HepG2 (cell line): Measurements from ENCODE around the gene PCP4L1. TPM values are rescaled to one million over a fixed set of nuclear protein-coding genes. Genes with fewer than 3 reads are reported as not detected.

Experiments
- AHR ChIP-seq: IDR thresholded peaks from 2 replicates; pipeline ENCODE4 v1.6.1; 2018; ENCODE audit warnings: missing genetic modification reagents, missing compliant biosample characterization
- CC2D1A ChIP-seq: sonication (generic); formaldehyde crosslinking; IDR thresholded peaks from 2 replicates; pipeline ENCODE4 v1.8.1; 2023; ENCODE audit warnings: mild to moderate bottlenecking, missing genetic modification reagents
- EP300 ChIP-seq, 3 experiments: sonication (generic) in 1 of 3; formaldehyde crosslinking in 1 of 3; IDR thresholded peaks; 2 replicates each; pipeline versions ENCODE4 v1.5.1 to v1.6.1; 2011 to 2020; ENCODE audit warnings: low read depth in 2 of 3, low read length in 2 of 3, borderline replicate concordance in 1 of 3, improper control_type of control experiment in 1 of 3, mild to moderate bottlenecking in 1 of 3, missing genetic modification reagents in 1 of 3, moderate library complexity in 1 of 3
- JUNB ChIP-seq: sonication (generic); formaldehyde crosslinking; IDR thresholded peaks from 2 replicates; pipeline ENCODE4 v1.8.0; 2022; ENCODE audit warnings: missing genetic modification reagents, mild to moderate bottlenecking, borderline replicate concordance
- MIER2 ChIP-seq: IDR thresholded peaks from 2 replicates; pipeline ENCODE4 v1.6.1; 2016; ENCODE audit warnings: missing biosample characterization, missing genetic modification reagents
- PITX1 ChIP-seq: sonication (generic); formaldehyde crosslinking; IDR thresholded peaks from 2 replicates; pipeline ENCODE4 v1.5.1; 2020; ENCODE audit warnings: mild to moderate bottlenecking, missing genetic modification reagents
- RNF2 ChIP-seq: fragments of 450-650 bp; conservative IDR thresholded peaks from 2 replicates; pipeline ENCODE4 v1.6.1; 2016; ENCODE audit warnings: low read depth
- SAFB2 ChIP-seq: sonication (generic); formaldehyde crosslinking; IDR thresholded peaks from 2 replicates; pipeline ENCODE4 v1.5.1; 2020; ENCODE audit warnings: missing genetic modification reagents, low read depth, mild to moderate bottlenecking, borderline replicate concordance
- SRF ChIP-seq: IDR thresholded peaks from 2 replicates; pipeline ENCODE4 v1.6.1; 2011; ENCODE audit warnings: mild to moderate bottlenecking, low read depth, low read length, moderate library complexity
- STAT5B ChIP-seq: sonication (generic); formaldehyde crosslinking; IDR thresholded peaks from 2 replicates; pipeline ENCODE4 v1.4.0; 2020; ENCODE audit warnings: missing genetic modification reagents
- ZNF263 ChIP-seq: sonication (generic); formaldehyde crosslinking; IDR thresholded peaks from 2 replicates; pipeline ENCODE4 v1.4.0; 2020; ENCODE audit warnings: missing genetic modification reagents
- ZNF326 ChIP-seq: sonication (generic); formaldehyde crosslinking; IDR thresholded peaks from 2 replicates; pipeline ENCODE4 v1.4.0; 2020; ENCODE audit warnings: missing genetic modification reagents, borderline replicate concordance
- ZNF709 ChIP-seq: sonication (generic); formaldehyde crosslinking; IDR thresholded peaks from 2 replicates; pipeline ENCODE4 v1.5.0; 2020; ENCODE audit warnings: mild to moderate bottlenecking, missing genetic modification reagents
- ZNF713 ChIP-seq: sonication (generic); formaldehyde crosslinking; IDR thresholded peaks from 2 replicates; pipeline ENCODE4 v1.4.0; 2020; ENCODE audit warnings: mild to moderate bottlenecking, missing genetic modification reagents
- ZNF737 ChIP-seq: sonication (generic); formaldehyde crosslinking; IDR thresholded peaks from 2 replicates; pipeline ENCODE4 v1.5.0; 2020; ENCODE audit warnings: missing genetic modification reagents, mild to moderate bottlenecking, borderline replicate concordance
- ZNF777 ChIP-seq: sonication (generic); formaldehyde crosslinking; IDR thresholded peaks from 2 replicates; pipeline ENCODE4 v1.4.0; 2020; ENCODE audit warnings: missing genetic modification reagents
- polyA plus RNA-seq, 8 experiments: library from polyadenylated mRNA; depleted of rRNA in 3 of 8; stranded (reverse) in 7 of 8; unstranded in 1 of 8; fragments of >200 nt; fragmentation: Illumina TruSeq in 4 of 8; extraction: Trizol in 4 of 8; gene quantifications; 2 replicates each; pipeline versions ENCODE4 v1.2.1 to v1.2.3, GENCODE V29; 2011 to 2016; ENCODE audit warnings: low read depth in 4 of 8, missing spikeins in 1 of 8, mixed read lengths in 1 of 8; ENCODE audit not compliant: insufficient read depth in 1 of 8
- total RNA-seq, 5 experiments: library from RNA; depleted of rRNA; stranded (reverse); fragments of >200 nt; fragmentation: Illumina TruSeq; extraction: Trizol; gene quantifications; 2 replicates each; pipeline ENCODE4 v1.2.3, GENCODE V29; 2016; ENCODE audit warnings: low read depth in 1 of 5
- TF ChIP-seq, protein P1 (sequence below): sonication (generic); formaldehyde crosslinking; IDR thresholded peaks from 2 replicates; pipeline ENCODE4 v1.5.0; 2020; ENCODE audit warnings: mild to moderate bottlenecking, missing genetic modification reagents
- TF ChIP-seq, protein P2 (sequence below): sonication (generic); formaldehyde crosslinking; IDR thresholded peaks from 2 replicates; pipeline ENCODE4 v1.4.0; 2020; ENCODE audit warnings: missing genetic modification reagents
- TF ChIP-seq, protein P3 (sequence below): sonication (generic); formaldehyde crosslinking; IDR thresholded peaks from 2 replicates; pipeline ENCODE4 v1.9.0; 2022; ENCODE audit warnings: low read depth, missing genetic modification reagents
- TF ChIP-seq, protein P4 (sequence below): sonication (generic); formaldehyde crosslinking; IDR thresholded peaks from 2 replicates; pipeline ENCODE4 v1.8.1; 2022; ENCODE audit warnings: mild to moderate bottlenecking, missing genetic modification reagents

Gene PCP4L1
- total and polyA plus RNA-seq, 2 of the 13 experiments (the other 11 are each of a cell fraction or from before 2014, with no cell fraction given), result 0.28 TPM; not detected in 1

DNA sequence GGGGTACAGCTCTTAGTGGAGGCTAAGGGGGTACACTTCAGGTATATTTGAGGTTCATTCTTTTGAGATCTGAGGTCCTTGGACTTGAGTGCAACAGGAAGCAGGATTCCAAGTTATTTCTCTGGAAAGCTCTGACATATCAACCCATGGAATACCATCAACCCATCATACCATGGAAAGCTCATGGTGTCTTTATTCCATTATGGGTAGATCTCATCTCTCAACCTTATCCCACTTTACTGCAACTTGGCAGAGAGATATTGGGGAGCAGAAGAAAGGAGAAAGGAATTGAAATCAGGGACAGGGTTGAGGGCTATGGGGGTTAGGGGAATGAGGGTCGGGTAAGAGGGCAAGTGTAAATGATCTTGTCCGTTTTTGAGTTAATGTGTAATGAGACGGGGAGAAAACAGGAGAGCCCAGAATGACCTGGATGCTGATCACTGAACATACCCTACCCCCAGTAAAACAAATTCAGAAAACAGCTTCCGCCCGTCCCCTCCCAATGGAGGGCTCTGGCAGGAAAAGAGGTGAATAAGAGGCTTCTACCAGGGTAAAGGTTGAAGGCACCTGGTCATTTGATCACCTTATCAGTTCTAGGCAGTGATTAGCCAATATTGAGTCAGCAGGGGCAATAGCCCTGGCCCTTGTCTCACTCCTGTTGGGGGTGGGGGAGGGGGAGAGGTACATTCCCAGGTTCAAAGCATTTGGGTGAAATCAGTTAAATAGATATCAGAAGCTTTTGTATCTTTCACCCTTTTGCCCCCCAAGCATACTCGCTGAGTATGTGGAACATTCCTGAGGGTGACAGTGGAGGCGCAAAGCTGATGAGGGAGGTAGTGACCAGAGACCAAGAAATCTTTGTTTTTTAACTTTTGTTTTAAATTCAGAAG, 34.5 kb upstream of the PCP4L1 start (continued):
- TF ChIP-seq, protein P1, sequence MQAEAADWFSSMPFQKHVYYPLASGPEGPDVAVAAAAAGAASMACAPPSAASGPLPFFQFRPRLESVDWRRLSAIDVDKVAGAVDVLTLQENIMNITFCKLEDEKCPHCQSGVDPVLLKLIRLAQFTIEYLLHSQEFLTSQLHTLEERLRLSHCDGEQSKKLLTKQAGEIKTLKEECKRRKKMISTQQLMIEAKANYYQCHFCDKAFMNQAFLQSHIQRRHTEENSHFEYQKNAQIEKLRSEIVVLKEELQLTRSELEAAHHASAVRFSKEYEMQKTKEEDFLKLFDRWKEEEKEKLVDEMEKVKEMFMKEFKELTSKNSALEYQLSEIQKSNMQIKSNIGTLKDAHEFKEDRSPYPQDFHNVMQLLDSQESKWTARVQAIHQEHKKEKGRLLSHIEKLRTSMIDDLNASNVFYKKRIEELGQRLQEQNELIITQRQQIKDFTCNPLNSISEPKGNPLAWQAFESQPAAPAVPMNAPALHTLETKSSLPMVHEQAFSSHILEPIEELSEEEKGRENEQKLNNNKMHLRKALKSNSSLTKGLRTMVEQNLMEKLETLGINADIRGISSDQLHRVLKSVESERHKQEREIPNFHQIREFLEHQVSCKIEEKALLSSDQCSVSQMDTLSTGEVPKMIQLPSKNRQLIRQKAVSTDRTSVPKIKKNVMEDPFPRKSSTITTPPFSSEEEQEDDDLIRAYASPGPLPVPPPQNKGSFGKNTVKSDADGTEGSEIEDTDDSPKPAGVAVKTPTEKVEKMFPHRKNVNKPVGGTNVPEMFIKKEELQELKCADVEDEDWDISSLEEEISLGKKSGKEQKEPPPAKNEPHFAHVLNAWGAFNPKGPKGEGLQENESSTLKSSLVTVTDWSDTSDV (CRISPR knock-in tag), result no peak
- peak; percentile 33; the same call in 1 of the 2 replicates for TF ChIP-seq ZNF709 (CRISPR knock-in tag)
- TF ChIP-seq, protein P2, sequence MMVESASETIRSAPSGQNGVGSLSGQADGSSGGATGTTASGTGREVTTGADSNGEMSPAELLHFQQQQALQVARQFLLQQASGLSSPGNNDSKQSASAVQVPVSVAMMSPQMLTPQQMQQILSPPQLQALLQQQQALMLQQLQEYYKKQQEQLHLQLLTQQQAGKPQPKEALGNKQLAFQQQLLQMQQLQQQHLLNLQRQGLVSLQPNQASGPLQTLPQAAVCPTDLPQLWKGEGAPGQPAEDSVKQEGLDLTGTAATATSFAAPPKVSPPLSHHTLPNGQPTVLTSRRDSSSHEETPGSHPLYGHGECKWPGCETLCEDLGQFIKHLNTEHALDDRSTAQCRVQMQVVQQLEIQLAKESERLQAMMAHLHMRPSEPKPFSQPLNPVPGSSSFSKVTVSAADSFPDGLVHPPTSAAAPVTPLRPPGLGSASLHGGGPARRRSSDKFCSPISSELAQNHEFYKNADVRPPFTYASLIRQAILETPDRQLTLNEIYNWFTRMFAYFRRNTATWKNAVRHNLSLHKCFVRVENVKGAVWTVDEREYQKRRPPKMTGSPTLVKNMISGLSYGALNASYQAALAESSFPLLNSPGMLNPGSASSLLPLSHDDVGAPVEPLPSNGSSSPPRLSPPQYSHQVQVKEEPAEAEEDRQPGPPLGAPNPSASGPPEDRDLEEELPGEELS (CRISPR knock-in tag), result peak; percentile 94
- no peak for TF ChIP-seq ZNF713 (CRISPR knock-in tag)
- 0 out of 2 replicates have a peak, but pooled peaks have one; percentile 13 for TF ChIP-seq ZNF263 (CRISPR knock-in tag)
- no peak for TF ChIP-seq SAFB2 (CRISPR knock-in tag)
- peak; percentile 48; the same call in 1 of the 2 replicates for TF ChIP-seq MIER2
- TF ChIP-seq AHR, result no peak
- TF ChIP-seq, protein P3, sequence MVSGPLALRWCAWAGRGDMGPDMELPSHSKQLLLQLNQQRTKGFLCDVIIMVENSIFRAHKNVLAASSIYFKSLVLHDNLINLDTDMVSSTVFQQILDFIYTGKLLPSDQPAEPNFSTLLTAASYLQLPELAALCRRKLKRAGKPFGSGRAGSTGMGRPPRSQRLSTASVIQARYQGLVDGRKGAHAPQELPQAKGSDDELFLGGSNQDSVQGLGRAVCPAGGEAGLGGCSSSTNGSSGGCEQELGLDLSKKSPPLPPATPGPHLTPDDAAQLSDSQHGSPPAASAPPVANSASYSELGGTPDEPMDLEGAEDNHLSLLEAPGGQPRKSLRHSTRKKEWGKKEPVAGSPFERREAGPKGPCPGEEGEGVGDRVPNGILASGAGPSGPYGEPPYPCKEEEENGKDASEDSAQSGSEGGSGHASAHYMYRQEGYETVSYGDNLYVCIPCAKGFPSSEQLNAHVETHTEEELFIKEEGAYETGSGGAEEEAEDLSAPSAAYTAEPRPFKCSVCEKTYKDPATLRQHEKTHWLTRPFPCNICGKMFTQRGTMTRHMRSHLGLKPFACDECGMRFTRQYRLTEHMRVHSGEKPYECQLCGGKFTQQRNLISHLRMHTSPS (CRISPR knock-in tag), result no peak
- 0 out of 2 replicates have a peak, but pooled peaks have one; percentile 22 for TF ChIP-seq SRF
- TF ChIP-seq ZNF777, result no peak
- no peak for TF ChIP-seq CC2D1A (CRISPR knock-in tag)
- peak; percentile 70; the same call in 1 of the 2 replicates for TF ChIP-seq JUNB (CRISPR knock-in tag)
- TF ChIP-seq STAT5B (CRISPR knock-in tag), result 0 out of 2 replicates have a peak, but pooled peaks have one; percentile 46
- TF ChIP-seq EP300 (IDR thresholded peaks at IDR 0.05; ENCODE audit: low read depth in 2 of 2, low read length in 2 of 2), result peak; percentile 88 to 99; a peak in 3 of 4 replicates
- TF ChIP-seq EP300 (CRISPR knock-in tag; IDR thresholded peaks at IDR 0.05; ENCODE audit: borderline replicate concordance), result peak; percentile 96
- TF ChIP-seq RNF2, result no peak
- TF ChIP-seq, protein P4, sequence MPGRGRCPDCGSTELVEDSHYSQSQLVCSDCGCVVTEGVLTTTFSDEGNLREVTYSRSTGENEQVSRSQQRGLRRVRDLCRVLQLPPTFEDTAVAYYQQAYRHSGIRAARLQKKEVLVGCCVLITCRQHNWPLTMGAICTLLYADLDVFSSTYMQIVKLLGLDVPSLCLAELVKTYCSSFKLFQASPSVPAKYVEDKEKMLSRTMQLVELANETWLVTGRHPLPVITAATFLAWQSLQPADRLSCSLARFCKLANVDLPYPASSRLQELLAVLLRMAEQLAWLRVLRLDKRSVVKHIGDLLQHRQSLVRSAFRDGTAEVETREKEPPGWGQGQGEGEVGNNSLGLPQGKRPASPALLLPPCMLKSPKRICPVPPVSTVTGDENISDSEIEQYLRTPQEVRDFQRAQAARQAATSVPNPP (CRISPR knock-in tag), result 0 out of 2 replicates have a peak, but pooled peaks have one; percentile 8
- TF ChIP-seq ZNF326, result no peak
- TF ChIP-seq ZNF737, result no peak
- peak; percentile 95 for TF ChIP-seq PITX1 (CRISPR knock-in tag)
